GM21529 (cell line): ENCODE results near the gene FAM219B.
"Not testable (repeated sequence)": the region's sequence is repeated elsewhere in the genome, so short reads cannot be mapped to it uniquely, and the experiment has no call there.

ENCODE experiments used
- ATAC-seq: cut with Tn5 transposase; IDR thresholded peaks from one replicate; pipeline ENCODE4 v1.9.1; 2021; ENCODE audit not compliant: unreplicated experiment

Gene FAM219B

DNA sequence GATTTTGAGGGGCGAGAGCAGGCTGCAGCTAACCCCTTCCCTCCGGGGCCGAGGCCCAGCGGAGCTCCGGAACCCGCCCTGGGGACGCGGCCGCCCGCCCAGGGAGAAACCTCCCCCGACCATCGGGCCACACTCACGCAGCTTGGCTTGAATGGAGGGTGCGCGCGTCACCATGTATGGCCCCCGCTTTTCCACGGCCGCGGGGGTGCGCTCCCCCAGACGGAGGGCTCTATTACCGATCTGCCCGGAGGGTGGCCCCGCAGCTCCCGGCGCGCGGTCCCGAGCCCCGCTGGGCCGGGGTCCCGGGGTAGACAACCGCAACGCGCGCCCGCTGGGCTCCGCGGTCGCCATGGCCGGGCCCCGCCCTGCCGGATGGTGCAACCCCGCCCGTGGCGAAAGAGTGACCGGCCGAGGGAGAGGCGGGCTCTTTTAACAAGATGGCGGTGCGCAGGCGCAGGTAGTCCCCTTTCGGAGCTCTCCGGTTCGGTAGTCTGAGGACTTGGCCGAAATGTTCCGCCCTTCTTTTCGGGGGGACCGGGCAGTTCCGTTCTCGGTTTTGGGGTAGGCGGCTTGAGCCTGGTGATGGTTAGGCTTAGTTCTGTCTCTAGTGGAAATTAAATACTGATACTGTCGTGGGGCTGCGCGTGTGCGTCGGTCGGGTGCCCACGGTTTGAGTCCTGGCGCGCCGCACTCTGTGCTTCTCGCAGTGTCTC, at the start of gene FAM219B:
Gene FAM219B (minus strand): TSS at position 402 of the 713 bp plus-strand sequence. CDS start 51 bp downstream, at position 351.
- peak; percentile 85 for ATAC-seq

GRCh38 chr15:74955796-74956647, 49.4 kb upstream of the FAM219B start:
- ATAC-seq: peak; percentile 36

DNA sequence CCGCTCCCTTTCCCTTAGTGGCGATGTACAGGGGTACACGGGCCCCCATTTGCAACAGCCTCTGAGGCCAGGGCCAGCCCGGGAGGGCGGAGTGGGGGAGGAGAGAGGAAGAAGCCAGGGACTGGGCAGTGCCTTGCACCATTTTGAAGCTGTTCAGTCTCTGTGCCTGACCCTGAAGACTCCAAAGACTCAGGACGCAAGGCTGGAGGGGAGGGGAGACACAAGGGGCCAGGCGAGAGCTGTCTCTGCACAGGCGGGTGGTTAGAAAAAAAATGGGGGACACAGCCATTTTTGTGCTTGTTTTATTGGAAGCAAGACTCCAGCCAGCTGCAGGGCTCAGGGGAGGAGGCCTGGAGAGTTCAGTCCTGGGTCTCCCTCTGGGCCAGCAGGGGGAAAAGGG, 48.4 kb upstream of the FAM219B start:
- ATAC-seq: no peak

DNA sequence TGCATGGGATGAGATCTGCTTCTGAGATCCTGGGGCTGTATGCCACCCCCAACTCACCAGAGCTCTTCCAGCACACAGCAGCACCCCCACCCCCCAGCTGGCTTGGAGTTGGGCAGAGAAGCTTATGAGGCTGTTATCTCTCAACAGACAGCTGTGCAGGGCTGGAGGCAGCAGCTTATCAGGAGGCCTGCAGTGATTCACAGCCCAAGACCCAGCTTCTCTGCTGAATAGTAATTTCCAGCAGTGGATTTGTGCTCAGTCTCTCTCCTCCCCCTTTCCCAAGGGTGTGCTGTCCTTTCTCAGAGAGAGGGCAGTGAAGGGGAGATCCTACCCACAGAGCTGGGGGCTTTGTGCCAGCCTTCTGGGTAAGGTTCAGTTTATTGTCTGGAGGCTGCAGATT, 47.9 kb upstream of the FAM219B start:
- ATAC-seq: no peak

- no peak for ATAC-seq
These were observed 44.4 kb upstream of the FAM219B start for GRCh38 chr15:74951006-74951405.

GRCh38 chr15:74950078-74950908, 43.6 kb upstream of the FAM219B start:
- ATAC-seq: no peak

DNA sequence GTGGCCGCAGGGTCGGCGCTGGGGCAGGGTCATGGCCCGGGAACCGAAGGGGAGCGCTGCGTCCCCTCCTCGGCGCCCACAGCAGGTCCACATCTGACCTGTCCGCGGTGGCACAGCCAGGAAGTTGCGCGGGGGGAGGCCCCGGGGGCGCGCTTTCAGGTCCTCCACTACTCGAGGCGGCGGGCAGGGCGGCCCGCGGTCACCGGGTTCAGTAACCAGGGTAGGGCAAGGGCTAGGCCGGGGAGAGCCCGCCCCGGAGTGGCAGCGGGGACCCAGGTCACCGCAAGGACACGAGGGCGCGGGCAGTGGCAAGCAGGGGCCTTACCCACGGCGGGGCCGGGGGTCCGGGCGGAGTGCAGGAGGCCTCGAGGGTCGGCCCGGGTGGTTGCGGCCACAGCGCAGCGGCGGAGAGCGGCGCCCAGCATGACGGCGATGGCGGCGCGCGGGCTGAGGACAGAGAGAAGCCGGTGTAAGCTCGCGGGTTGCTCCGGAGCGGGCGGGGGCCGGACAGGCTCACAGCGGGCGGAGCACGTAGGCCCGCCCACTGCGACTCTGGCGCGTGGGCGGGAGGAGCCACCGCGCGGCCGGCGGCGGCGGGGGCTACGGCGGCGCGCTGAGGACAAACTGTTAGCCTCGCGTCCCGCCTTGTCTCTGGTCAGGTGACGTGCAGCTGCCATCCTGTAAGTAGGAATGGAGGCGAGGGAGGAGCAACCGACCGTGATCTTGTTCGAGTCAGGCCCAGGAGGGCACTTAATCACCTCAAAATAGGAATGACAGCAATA, 31.1 kb upstream of the FAM219B start, which contains the start of gene COX5A:
Gene COX5A (minus strand): TSS at position 484 of the 782 bp plus-strand sequence. CDS start 59 bp downstream, at position 425.
- ATAC-seq: peak; percentile 91

- ATAC-seq: no peak
These were observed 30.6 kb upstream of the FAM219B start for GRCh38 chr15:74937272-74937589.

- ATAC-seq: not testable (repeated sequence)
These were observed 28.5 kb upstream of the FAM219B start for GRCh38 chr15:74935193-74935592.

DNA sequence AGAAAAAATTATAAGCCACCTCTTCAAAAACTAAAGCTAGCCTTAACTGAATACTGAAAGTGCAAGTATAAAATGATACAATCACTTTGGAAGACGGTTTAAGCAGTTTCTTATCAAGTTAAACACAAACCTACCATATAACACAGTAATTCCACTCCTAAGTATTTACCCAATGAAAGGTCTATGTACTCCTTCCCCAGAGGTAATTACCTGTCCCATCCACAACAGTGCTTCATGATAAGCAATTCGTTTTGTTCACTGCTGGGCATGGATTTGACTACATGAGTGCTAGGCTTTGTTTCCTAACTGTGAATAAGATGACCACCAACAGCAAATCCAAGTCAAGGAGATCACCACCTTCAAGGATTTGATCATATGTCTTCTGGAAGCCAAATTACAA, 26.9 kb upstream of the FAM219B start:
- no peak for ATAC-seq

DNA sequence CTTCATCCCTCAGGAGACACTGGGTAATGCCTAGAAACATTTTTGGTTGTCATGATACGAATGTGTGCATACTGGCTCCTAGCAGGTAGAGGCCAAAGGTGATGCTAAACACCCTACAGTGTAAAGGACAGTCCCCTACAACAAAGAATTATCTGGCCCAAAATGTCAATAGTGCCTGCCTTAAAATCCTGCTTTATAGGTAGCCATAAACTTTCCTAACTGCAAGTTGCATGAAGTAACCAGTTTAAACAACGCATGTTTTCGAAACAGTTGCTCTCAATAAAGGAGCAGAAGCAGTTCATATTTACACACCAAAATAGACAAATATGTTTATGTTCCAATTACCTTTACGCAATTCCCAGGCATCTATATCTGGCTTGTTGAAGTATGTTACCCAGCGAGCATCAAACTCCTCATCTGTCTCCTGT, 22.1 kb upstream of the FAM219B start:
- ATAC-seq: no peak

DNA sequence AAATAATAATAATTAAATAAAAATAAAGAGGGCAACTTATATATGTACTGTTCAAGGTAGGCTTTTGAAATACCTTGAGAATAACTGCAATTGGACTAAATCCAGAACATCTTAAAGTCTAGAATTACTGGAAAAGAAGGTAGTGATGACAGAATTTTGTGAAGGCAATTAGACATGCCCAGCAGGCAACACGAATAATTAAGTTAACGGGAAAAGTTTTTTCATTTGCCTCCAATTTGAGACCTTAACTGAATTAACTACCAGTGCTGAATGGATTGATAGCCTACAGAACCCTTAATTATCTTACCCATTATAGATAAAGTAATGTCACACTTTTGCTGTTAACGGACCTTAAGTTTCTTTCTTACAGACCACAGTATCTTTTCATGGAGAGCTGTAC, 17.9 kb upstream of the FAM219B start:
- ATAC-seq: no peak

DNA sequence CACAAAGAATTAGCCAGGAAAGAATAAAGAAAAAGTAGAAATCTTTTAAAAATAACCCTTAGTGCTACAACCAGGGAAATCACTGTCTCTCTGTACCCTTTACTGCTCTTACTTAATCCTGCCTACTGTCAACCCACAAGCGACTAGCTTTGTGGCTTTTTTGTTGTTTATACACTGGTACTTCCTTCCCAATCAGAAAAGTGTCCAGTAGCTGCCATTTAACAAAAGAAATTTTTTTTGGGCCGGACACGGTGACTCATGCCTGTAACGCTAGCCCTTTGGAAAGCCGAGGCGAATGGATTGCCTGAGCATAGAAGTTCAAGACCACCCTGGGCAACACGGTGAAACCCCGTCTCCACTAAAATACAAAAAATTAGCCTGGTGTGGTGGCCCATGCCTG, 13.8 kb upstream of the FAM219B start:
- no peak for ATAC-seq

DNA sequence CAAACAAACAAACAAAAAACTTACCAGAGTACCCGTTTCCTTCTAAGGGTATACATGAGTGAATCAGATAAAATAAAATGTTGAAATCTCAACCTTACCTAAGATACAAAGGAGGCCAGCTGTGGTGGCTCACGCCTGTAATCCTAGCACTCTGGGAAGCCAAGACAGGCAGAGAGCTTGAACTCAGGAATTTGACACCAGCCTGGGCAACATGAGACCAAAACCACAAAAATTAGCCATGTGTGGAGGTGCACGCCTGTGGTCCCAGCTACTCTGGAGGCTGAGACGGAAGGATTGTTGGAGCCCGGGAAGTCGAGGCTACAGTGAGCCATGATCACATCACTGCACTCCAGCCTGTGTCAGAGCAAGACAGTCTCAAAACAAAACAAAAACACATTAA, 11.0 kb upstream of the FAM219B start:
- no peak for ATAC-seq

DNA sequence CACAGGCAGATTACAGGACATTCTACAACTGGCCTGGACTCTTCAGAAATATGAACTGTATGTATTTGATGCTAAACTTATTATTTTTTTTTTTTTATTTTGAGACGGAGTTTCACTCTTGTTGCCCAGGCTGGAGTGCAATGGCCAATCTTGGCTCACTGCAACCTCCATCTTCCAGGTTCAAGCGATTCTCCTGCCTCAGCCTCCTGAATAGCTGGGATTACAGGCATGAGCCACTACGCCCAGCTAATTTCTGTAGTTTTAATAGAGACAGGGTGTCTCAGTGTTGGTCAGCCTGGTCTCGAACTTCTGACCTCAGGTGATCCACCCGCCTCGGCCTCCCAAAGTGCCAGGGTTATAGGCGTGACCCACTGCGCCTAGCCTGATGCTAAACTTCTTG, 7.1 kb upstream of the FAM219B start:
- ATAC-seq: not testable (repeated sequence)

DNA sequence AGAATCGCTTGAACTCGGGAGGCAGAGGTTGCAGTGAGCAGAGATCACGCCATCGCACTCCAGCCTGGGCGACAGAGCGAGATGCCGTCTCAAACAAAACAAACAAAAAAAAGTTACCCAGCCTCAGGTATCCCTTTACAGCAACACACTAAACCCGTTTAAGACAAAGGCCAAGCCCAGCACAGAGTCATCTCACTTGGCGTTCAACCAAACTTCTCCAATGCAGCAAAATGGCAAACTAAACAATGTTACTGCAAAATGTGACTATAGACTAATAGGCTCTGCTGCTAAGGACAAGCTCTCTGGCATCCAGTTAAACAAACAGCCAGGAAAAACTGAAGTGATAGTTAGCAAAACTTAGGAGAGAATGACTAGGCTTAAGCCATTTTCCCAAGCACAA, 6.4 kb upstream of the FAM219B start:
- ATAC-seq: no peak

GRCh38 chr15:74908635-74909034, 2.0 kb upstream of the FAM219B start:
- no peak for ATAC-seq

GRCh38 chr15:74907163-74907870, 666 bp upstream of the FAM219B start:
- ATAC-seq: no peak

DNA sequence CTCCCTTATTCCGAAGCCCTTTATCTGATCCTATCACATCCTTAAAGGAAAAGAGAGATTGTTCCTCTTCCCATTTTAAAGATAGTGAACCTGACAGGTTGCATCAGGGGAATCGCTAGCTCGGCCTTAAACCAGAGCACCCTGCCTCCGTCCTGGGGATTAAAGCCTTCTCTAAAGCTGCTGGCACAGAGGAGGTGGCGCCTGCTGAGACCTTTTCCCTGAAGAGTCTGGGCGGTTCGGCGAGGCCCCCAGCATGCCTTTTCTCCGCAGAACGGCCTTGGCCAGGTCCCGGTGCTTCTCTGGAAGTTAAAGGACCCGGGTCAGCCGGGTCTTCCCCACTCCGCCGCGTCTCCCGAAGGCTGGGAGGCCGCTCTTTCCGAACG, 593 bp downstream of the FAM219B start:
- ATAC-seq: peak; percentile 12

DNA sequence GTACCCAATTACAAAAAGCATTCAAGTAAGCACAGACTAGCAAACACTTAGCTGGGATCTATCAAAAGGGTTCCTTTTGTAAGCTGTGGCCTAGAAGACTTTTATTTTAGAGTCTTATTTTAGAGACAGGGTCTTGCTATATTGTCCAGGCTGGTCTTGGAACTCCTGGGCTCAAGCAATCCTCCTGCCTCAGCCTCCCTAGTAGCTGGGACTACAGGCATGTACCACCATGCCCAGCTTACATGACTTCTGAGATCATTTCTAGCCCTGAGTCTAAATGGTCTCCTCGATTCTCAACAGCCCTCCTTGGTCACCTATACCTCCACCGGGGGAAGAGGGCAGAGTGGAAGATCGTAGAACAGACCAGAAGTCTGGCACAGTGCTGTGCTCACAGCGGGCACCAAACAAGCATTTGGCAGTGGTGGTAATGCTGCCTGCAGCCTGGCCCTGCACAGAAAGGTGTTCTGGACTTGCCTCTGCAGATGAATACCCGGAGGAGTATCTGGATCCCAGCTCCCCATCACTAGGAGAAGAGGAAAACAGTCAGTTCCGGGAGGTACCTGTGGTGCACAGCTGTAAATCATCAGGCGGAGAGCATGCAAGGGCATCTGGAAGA, 2.4 kb downstream of the FAM219B start:
- no peak for ATAC-seq
